Measurements from ENCODE around the gene PHRF1.

Gene PHRF1

GRCh38 chr11:605286-606129 lies 29.2 kb downstream of the PHRF1 start:
- H3K4me1 ChIP-seq (ENCODE audit: low read length) = no peaks in the 10 kb centered on the region
- peaks cover 52% of the 10 kb centered on the region for H3K36me3 ChIP-seq (replicated peaks; ENCODE audit: low read depth, low read length)
- no peaks in the 10 kb centered on the region for H3K27me3 ChIP-seq (ENCODE audit: low read depth, low read length)
- no peak overlapping the region for H2AFZ ChIP-seq (ENCODE audit: low read depth, low read length)
- H3K27ac ChIP-seq (ENCODE audit: low read length) = no peak overlapping the region
- H3K4me2 ChIP-seq (ENCODE audit: low read length) = no peak overlapping the region
- no peaks in the 10 kb centered on the region for H3K79me2 ChIP-seq (ENCODE audit: low read length)
- H4K20me1 ChIP-seq (ENCODE audit: insufficient read depth, low read length) = no peaks in the 10 kb centered on the region
- H3K9ac ChIP-seq (ENCODE audit: low read length) = no peak overlapping the region
- H3K4me3 ChIP-seq (ENCODE audit: low read length) = no peak overlapping the region
- H3K9me3 ChIP-seq (ENCODE audit: insufficient read depth, low read length) = no peaks in the 10 kb centered on the region
- TF ChIP-seq CTCF (IDR thresholded peaks at IDR 0.05; ENCODE audit: low read depth, low read length) (no peak), EZH2phosphoT487 (IDR thresholded peaks at IDR 0.05; ENCODE audit: low read depth) (no peak)

- Histone ChIP-seq H3K4me1 (ENCODE audit: low read length) (no peaks in the 10 kb centered on the region), H3K36me3 (replicated peaks; ENCODE audit: low read depth, low read length) (peaks cover 60% of the 10 kb centered on the region), H3K9me3 (ENCODE audit: insufficient read depth, low read length) (no peaks in the 10 kb centered on the region), H3K27me3 (ENCODE audit: low read depth, low read length) (no peaks in the 10 kb centered on the region), H3K27ac (ENCODE audit: low read length) (no peak overlapping the region), H4K20me1 (ENCODE audit: insufficient read depth, low read length) (no peaks in the 10 kb centered on the region), H3K9ac (ENCODE audit: low read length) (no peak overlapping the region), H3K79me2 (ENCODE audit: low read length) (no peaks in the 10 kb centered on the region), H2AFZ (ENCODE audit: low read depth, low read length) (no peak overlapping the region), H3K4me3 (ENCODE audit: low read length) (no peak overlapping the region), H3K4me2 (ENCODE audit: low read length) (no peak overlapping the region)
- TF ChIP-seq EZH2phosphoT487 (IDR thresholded peaks at IDR 0.05; ENCODE audit: low read depth) (no peak), CTCF (IDR thresholded peaks at IDR 0.05; ENCODE audit: low read depth, low read length) (no peak)
Measured at GRCh38 chr11:606245-606644, 30.0 kb downstream of the PHRF1 start.

GRCh38 chr11:607020-607780 lies 30.9 kb downstream of the PHRF1 start:
- H3K9me3 ChIP-seq (ENCODE audit: insufficient read depth, low read length) = no peaks in the 10 kb centered on the region
- no peak overlapping the region for H2AFZ ChIP-seq (ENCODE audit: low read depth, low read length)
- H3K4me1 ChIP-seq (ENCODE audit: low read length) = no peaks in the 10 kb centered on the region
- H3K27me3 ChIP-seq (ENCODE audit: low read depth, low read length) = no peaks in the 10 kb centered on the region
- no peaks in the 10 kb centered on the region for H3K79me2 ChIP-seq (ENCODE audit: low read length)
- TF ChIP-seq EZH2phosphoT487 (IDR thresholded peaks at IDR 0.05; ENCODE audit: low read depth) (no peak), CTCF (IDR thresholded peaks at IDR 0.05; ENCODE audit: low read depth, low read length) (no peak)
- peaks cover 60% of the 10 kb centered on the region for H3K36me3 ChIP-seq (replicated peaks; ENCODE audit: low read depth, low read length)
- peaks cover 1% of the 10 kb centered on the region; the same call in 1 of the 2 replicates for H4K20me1 ChIP-seq (ENCODE audit: insufficient read depth, low read length)
- no peak overlapping the region for H3K4me3 ChIP-seq (ENCODE audit: low read length)
- no peak overlapping the region for H3K4me2 ChIP-seq (ENCODE audit: low read length)
- no peak overlapping the region for H3K9ac ChIP-seq (ENCODE audit: low read length)
- H3K27ac ChIP-seq (ENCODE audit: low read length) = no peak overlapping the region

- no peak overlapping the region for H3K4me3 ChIP-seq (ENCODE audit: low read length)
- no peaks in the 10 kb centered on the region for H3K4me1 ChIP-seq (ENCODE audit: low read length)
- peaks cover 10% of the 10 kb centered on the region for H4K20me1 ChIP-seq (ENCODE audit: insufficient read depth, low read length)
- TF ChIP-seq EZH2phosphoT487 (IDR thresholded peaks at IDR 0.05; ENCODE audit: low read depth) (no peak), CTCF (IDR thresholded peaks at IDR 0.05; ENCODE audit: low read depth, low read length) (no peak)
- H3K9ac ChIP-seq (ENCODE audit: low read length) = no peak overlapping the region
- no peak overlapping the region for H3K27ac ChIP-seq (ENCODE audit: low read length)
- no peaks in the 10 kb centered on the region for H3K9me3 ChIP-seq (ENCODE audit: insufficient read depth, low read length)
- no peaks in the 10 kb centered on the region for H3K27me3 ChIP-seq (ENCODE audit: low read depth, low read length)
- no peaks in the 10 kb centered on the region; the same call in 1 of the 2 replicates for H3K79me2 ChIP-seq (ENCODE audit: low read length)
- peaks cover 68% of the 10 kb centered on the region for H3K36me3 ChIP-seq (replicated peaks; ENCODE audit: low read depth, low read length)
- no peak overlapping the region for H2AFZ ChIP-seq (ENCODE audit: low read depth, low read length)
- H3K4me2 ChIP-seq (ENCODE audit: low read length) = no peak overlapping the region
Measured at GRCh38 chr11:607971-608659, 31.8 kb downstream of the PHRF1 start.

Data from OCI-LY3 (cell line).